ENCODE data around the gene MCFD2. TPM values are rescaled to one million over a fixed set of nuclear protein-coding genes. Genes with fewer than 3 reads are reported as not detected.

MCFD2 gene
- total and polyA plus RNA-seq, 4 donors: 50.1 to 165 (median 87.5) TPM

DNA sequence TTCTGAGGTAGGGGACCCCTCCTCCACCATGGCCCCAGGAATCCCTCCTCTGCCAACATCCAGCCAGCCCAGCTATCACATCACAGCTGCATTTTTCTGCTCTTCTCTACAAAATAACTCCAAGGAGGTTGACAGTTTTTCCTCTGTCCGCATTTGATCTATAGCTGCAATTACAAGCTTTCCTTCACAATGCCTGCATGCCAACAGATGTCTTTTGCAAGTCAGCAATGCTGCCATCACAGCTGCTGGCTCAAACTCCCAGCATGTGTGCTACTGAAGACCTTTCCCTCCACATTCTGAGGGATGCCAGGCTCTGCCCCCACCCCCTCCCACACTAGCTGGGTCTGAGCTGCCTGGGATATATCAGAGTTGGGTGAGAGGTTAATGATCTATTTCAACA lies 51.7 kb downstream of the MCFD2 start:
- WGBS, 2 donors: 92 to 94% methylated on average over 1 of the region's 1 CpG
- H3K9me3 ChIP-seq (ENCODE audit: control insufficient read depth, low read length): no peaks in the 10 kb centered on the region
- H3K4me1 ChIP-seq (ENCODE audit: control insufficient read depth in 1 of 2, insufficient read depth in 2 of 2, low read length in 2 of 2): no peaks in the 10 kb centered on the region
- intact Hi-C loops (cut with DNase I): no loop called here
- H3K36me3 ChIP-seq (ENCODE audit: control insufficient read depth in 1 of 2, insufficient read depth in 2 of 2, low read length in 1 of 2): no peaks in the 10 kb centered on the region
- no peak overlapping the region for H3K27ac ChIP-seq (ENCODE audit: low read depth in 1 of 2, low read length in 2 of 2)
- ATAC-seq (ENCODE audit: low FRiP score) (no peak), DNase-seq (no peak)
- no peak overlapping the region for H3K4me3 ChIP-seq (ENCODE audit: low read length in 2 of 2)
- no peaks in the 10 kb centered on the region for H3K27me3 ChIP-seq (ENCODE audit: control insufficient read depth in 1 of 2, insufficient read depth in 2 of 2, low read length in 1 of 2)

DNA sequence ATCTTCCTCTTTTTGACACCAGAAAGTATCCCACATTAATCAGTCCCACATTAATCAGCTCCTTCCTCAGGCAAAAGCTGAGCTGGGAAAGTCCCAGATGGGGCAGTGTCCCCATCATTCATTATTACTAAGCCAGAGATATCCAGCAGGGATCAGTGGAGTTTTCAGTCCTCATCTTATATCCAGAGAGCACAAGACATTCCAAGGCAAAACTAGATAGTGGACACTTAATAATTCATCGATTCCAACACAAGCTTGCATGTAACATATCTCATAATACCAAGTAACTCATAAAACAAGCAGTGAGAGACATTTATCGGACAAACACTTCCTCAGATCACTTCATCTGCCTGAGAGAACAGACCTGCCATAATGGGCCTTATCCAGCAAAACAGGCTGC lies 53.1 kb downstream of the MCFD2 start:
- no peak for ATAC-seq (ENCODE audit: low FRiP score)
- 94% methylated on average over 2 of the region's 2 CpGs for WGBS, 2 donors
- H3K9me3 ChIP-seq (ENCODE audit: control insufficient read depth, low read length): no peaks in the 10 kb centered on the region
- no peaks in the 10 kb centered on the region for H3K36me3 ChIP-seq (ENCODE audit: control insufficient read depth in 1 of 2, insufficient read depth in 2 of 2, low read length in 1 of 2)
- no peak overlapping the region for H3K4me3 ChIP-seq (ENCODE audit: low read length in 2 of 2)
- DNase-seq: no peak
- H3K27ac ChIP-seq (ENCODE audit: low read depth in 1 of 2, low read length in 2 of 2): no peak overlapping the region
- no peaks in the 10 kb centered on the region for H3K4me1 ChIP-seq (ENCODE audit: control insufficient read depth in 1 of 2, insufficient read depth in 2 of 2, low read length in 2 of 2)
- H3K27me3 ChIP-seq (ENCODE audit: control insufficient read depth in 1 of 2, insufficient read depth in 2 of 2, low read length in 1 of 2): no peaks in the 10 kb centered on the region
- intact Hi-C loops (cut with DNase I): no loop called here

- 84 to 85% methylated on average over 6 of the region's 6 CpGs for WGBS, 2 donors
- Histone ChIP-seq H3K4me3 (ENCODE audit: low read length in 2 of 2) (no peak overlapping the region), H3K27ac (ENCODE audit: low read depth in 1 of 2, low read length in 2 of 2) (no peak overlapping the region), H3K27me3 (ENCODE audit: control insufficient read depth in 1 of 2, insufficient read depth in 2 of 2, low read length in 1 of 2) (no peaks in the 10 kb centered on the region), H3K36me3 (ENCODE audit: control insufficient read depth in 1 of 2, insufficient read depth in 2 of 2, low read length in 1 of 2) (no peaks in the 10 kb centered on the region), H3K4me1 (ENCODE audit: control insufficient read depth in 1 of 2, insufficient read depth in 2 of 2, low read length in 2 of 2) (no peaks in the 10 kb centered on the region), H3K9me3 (ENCODE audit: control insufficient read depth, low read length) (no peaks in the 10 kb centered on the region)
- DNase-seq (no peak), ATAC-seq (ENCODE audit: low FRiP score) (no peak)
- intact Hi-C loops (cut with DNase I): no loop called here
Observed at GRCh38 chr2:46861916-46862315, 53.7 kb downstream of the MCFD2 start.

DNA sequence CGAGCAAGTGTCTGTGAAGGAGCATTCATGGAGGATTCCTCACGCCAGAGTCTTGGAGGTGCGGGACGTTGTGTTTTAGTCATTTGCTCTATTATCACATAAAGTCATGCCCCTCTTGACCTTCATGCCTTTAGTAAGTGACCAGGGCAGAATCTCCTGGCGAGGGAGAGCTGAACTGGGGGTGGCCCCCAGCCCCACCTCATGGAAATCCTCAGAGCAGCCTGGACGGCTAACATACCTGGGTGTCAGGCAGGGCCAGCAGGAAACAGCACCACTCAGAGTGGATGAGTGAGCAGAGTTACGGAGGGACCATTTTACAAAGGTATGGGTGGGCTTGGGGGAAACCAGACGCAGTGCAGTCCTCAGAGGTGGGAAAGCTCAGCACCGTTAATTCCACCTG lies 56.1 kb downstream of the MCFD2 start:
- WGBS, 2 donors: 96 to 97% methylated on average over 9 of the region's 9 CpGs

DNA sequence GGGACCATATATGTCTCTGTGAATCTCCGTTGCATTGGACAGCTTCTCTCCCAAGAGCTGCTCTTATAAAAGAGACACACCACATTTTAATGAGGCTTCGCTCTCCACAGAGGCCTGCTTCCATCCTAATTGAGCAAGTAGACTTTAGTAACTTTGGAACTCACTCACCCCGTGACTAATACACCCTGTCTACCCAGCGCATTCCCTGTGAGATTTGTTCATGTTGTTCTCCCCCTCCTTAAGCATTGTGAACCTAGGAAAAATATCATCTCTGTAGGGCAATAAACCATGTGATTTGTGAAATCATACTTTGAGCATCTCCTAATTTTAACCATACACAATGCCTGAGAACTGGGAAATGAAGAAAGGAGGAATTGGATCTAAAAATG lies 56.9 kb downstream of the MCFD2 start:
- intact Hi-C loops (cut with DNase I): loop anchor here in 1 of 2 donors (10.0 kb wide), 1 partner anchor 54 kb away; no protein-coding TSS in a partner anchor
- H3K36me3 ChIP-seq (ENCODE audit: control insufficient read depth in 1 of 2, insufficient read depth in 2 of 2, low read length in 1 of 2): no peaks in the 10 kb centered on the region
- WGBS, 2 donors: 55 to 65% methylated on average over 4 of the region's 4 CpGs
- ATAC-seq (ENCODE audit: low FRiP score) (no peak), DNase-seq (no peak)
- H3K27me3 ChIP-seq (ENCODE audit: control insufficient read depth in 1 of 2, insufficient read depth in 2 of 2, low read length in 1 of 2): no peaks in the 10 kb centered on the region
- H3K27ac ChIP-seq (ENCODE audit: low read depth in 1 of 2, low read length in 2 of 2): no peak overlapping the region
- no peaks in the 10 kb centered on the region for H3K9me3 ChIP-seq (ENCODE audit: control insufficient read depth, low read length)
- no peak overlapping the region for H3K4me3 ChIP-seq (ENCODE audit: low read length in 2 of 2)
- no peaks in the 10 kb centered on the region for H3K4me1 ChIP-seq (ENCODE audit: control insufficient read depth in 1 of 2, insufficient read depth in 2 of 2, low read length in 2 of 2)

More for the DNA sequence above, 56.1 kb downstream of the MCFD2 start:
- peak overlapping the region in 1 of 2 donors; percentile 8 for H3K27ac ChIP-seq (ENCODE audit: low read depth in 1 of 2, low read length in 2 of 2)
- ATAC-seq (ENCODE audit: low FRiP score) (no peak), DNase-seq (no peak)
- no peaks in the 10 kb centered on the region for H3K27me3 ChIP-seq (ENCODE audit: control insufficient read depth in 1 of 2, insufficient read depth in 2 of 2, low read length in 1 of 2)
- H3K4me3 ChIP-seq (ENCODE audit: low read length in 2 of 2): no peak overlapping the region
- no peaks in the 10 kb centered on the region for H3K36me3 ChIP-seq (ENCODE audit: control insufficient read depth in 1 of 2, insufficient read depth in 2 of 2, low read length in 1 of 2)
- intact Hi-C loops (cut with DNase I): loop anchor here in 1 of 2 donors (10.0 kb wide), 1 partner anchor 55 kb away; no protein-coding TSS in a partner anchor
- no peaks in the 10 kb centered on the region for H3K4me1 ChIP-seq (ENCODE audit: control insufficient read depth in 1 of 2, insufficient read depth in 2 of 2, low read length in 2 of 2)
- H3K9me3 ChIP-seq (ENCODE audit: control insufficient read depth, low read length): no peaks in the 10 kb centered on the region

- intact Hi-C loops (cut with DNase I): loop anchor here in 1 of 2 donors (10.0 kb wide), 1 partner anchor 53 kb away; no protein-coding TSS in a partner anchor
- no peak overlapping the region for H3K4me3 ChIP-seq (ENCODE audit: low read length in 2 of 2)
- no peaks in the 10 kb centered on the region for H3K4me1 ChIP-seq (ENCODE audit: control insufficient read depth in 1 of 2, insufficient read depth in 2 of 2, low read length in 2 of 2)
- ATAC-seq (ENCODE audit: low FRiP score) (no peak), DNase-seq (no peak)
- H3K9me3 ChIP-seq (ENCODE audit: control insufficient read depth, low read length): no peaks in the 10 kb centered on the region
- no peaks in the 10 kb centered on the region for H3K27me3 ChIP-seq (ENCODE audit: control insufficient read depth in 1 of 2, insufficient read depth in 2 of 2, low read length in 1 of 2)
- peak overlapping the region in 1 of 2 donors; percentile 20 for H3K27ac ChIP-seq (ENCODE audit: low read depth in 1 of 2, low read length in 2 of 2)
- no peaks in the 10 kb centered on the region for H3K36me3 ChIP-seq (ENCODE audit: control insufficient read depth in 1 of 2, insufficient read depth in 2 of 2, low read length in 1 of 2)
- 74 to 85% methylated on average over 13 of the region's 13 CpGs for WGBS, 2 donors
Observed at GRCh38 chr2:46857871-46858701, 57.5 kb downstream of the MCFD2 start.

DNA sequence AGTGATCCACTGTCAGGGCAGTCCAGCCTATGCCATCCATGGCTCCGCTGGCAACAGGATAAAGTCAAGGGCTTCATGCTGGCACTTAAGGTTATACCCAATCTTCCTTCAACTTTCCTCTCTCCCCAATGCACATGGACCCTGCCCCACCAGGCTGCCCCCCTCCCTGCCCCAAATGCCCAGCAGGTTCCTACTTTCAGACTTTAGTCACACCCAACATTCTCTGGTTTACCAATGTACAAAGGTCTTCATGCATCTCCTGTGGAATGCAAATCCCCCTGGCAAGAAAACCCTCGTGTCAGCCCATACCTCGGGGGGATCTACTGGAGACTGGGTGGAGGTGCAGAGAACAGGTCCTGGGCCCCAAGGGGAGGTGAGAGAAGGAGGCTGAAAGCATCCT lies 59.3 kb downstream of the MCFD2 start:
- no peaks in the 10 kb centered on the region for H3K4me1 ChIP-seq (ENCODE audit: control insufficient read depth in 1 of 2, insufficient read depth in 2 of 2, low read length in 2 of 2)
- H3K27me3 ChIP-seq (ENCODE audit: control insufficient read depth in 1 of 2, insufficient read depth in 2 of 2, low read length in 1 of 2): no peaks in the 10 kb centered on the region
- intact Hi-C loops (cut with DNase I): loop anchor here in 1 of 2 donors (10.0 kb wide), 1 partner anchor 52 kb away; no protein-coding TSS in a partner anchor
- WGBS, 2 donors: 97 to 100% methylated on average over 3 of the region's 3 CpGs
- H3K9me3 ChIP-seq (ENCODE audit: control insufficient read depth, low read length): no peaks in the 10 kb centered on the region
- DNase-seq (no peak), ATAC-seq (ENCODE audit: low FRiP score) (no peak)
- no peaks in the 10 kb centered on the region for H3K36me3 ChIP-seq (ENCODE audit: control insufficient read depth in 1 of 2, insufficient read depth in 2 of 2, low read length in 1 of 2)
- peak overlapping the region in 1 of 2 donors; percentile 7 for H3K27ac ChIP-seq (ENCODE audit: low read depth in 1 of 2, low read length in 2 of 2)
- H3K4me3 ChIP-seq (ENCODE audit: low read length in 2 of 2): no peak overlapping the region

DNA sequence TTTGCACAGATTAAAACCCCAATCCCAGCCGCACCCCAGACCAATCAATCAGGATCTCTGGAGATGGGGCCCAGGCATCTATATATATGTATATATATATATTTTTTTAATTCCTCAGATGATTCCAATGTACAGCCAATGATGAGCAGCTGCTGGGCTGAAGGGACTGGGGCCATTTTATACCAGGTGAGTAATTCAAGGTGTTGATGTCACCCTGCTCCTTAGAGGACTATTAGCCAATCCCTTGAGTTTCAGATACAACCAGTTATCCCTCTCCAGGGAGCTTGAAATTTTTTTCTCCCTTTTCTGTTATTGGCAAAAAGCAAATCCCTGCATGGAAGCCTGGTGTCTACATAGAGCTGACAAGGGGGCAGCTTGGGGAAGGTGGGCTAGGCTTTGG lies 59.8 kb downstream of the MCFD2 start:
- H3K4me1 ChIP-seq (ENCODE audit: control insufficient read depth in 1 of 2, insufficient read depth in 2 of 2, low read length in 2 of 2): no peaks in the 10 kb centered on the region
- intact Hi-C loops (cut with DNase I): loop anchor here in 1 of 2 donors (10.0 kb wide), 1 partner anchor 51 kb away; no protein-coding TSS in a partner anchor
- no peaks in the 10 kb centered on the region for H3K36me3 ChIP-seq (ENCODE audit: control insufficient read depth in 1 of 2, insufficient read depth in 2 of 2, low read length in 1 of 2)

GRCh38 chr2:46854260-46854659 lies 61.3 kb downstream of the MCFD2 start:
- peak overlapping the region in 1 of 2 donors; percentile 74 for H3K27ac ChIP-seq (ENCODE audit: low read depth in 1 of 2, low read length in 2 of 2)

More for the DNA sequence above, 59.8 kb downstream of the MCFD2 start:
- H3K4me3 ChIP-seq (ENCODE audit: low read length in 2 of 2): no peak overlapping the region
- DNase-seq (no peak), ATAC-seq (ENCODE audit: low FRiP score) (no peak)
- H3K27me3 ChIP-seq (ENCODE audit: control insufficient read depth in 1 of 2, insufficient read depth in 2 of 2, low read length in 1 of 2): no peaks in the 10 kb centered on the region
- peak overlapping the region in 1 of 2 donors; percentile 75 for H3K27ac ChIP-seq (ENCODE audit: low read depth in 1 of 2, low read length in 2 of 2)
- WGBS, 2 donors: 93 to 100% methylated on average over 1 of the region's 1 CpG
- H3K9me3 ChIP-seq (ENCODE audit: control insufficient read depth, low read length): no peaks in the 10 kb centered on the region

More at GRCh38 chr2:46854260-46854659, 61.3 kb downstream of the MCFD2 start:
- Histone ChIP-seq H3K9me3 (ENCODE audit: control insufficient read depth, low read length) (no peaks in the 10 kb centered on the region), H3K36me3 (ENCODE audit: control insufficient read depth in 1 of 2, insufficient read depth in 2 of 2, low read length in 1 of 2) (no peaks in the 10 kb centered on the region), H3K4me1 (ENCODE audit: control insufficient read depth in 1 of 2, insufficient read depth in 2 of 2, low read length in 2 of 2) (no peaks in the 10 kb centered on the region), H3K27me3 (ENCODE audit: control insufficient read depth in 1 of 2, insufficient read depth in 2 of 2, low read length in 1 of 2) (no peaks in the 10 kb centered on the region), H3K4me3 (ENCODE audit: low read length in 2 of 2) (no peak overlapping the region)
- WGBS, 2 donors: 19 to 21% methylated on average over 3 of the region's 3 CpGs
- intact Hi-C loops (cut with DNase I): loop anchor here in 1 of 2 donors (10.0 kb wide), 1 partner anchor 49 kb away; no protein-coding TSS in a partner anchor
- DNase-seq: peak in 1 of 2 donors; percentile 64
- no peak for ATAC-seq (ENCODE audit: low FRiP score)

Data from aorta (tissue), 5 donors.